GM19397 (cell line): ENCODE data around the gene ZNF219.

Experiments used
- ATAC-seq: cut with Tn5 transposase; IDR thresholded peaks from one replicate; pipeline ENCODE4 v1.9.1; 2021; ENCODE audit warnings: mild to moderate bottlenecking, moderate library complexity; ENCODE audit not compliant: unreplicated experiment

ZNF219 gene

DNA sequence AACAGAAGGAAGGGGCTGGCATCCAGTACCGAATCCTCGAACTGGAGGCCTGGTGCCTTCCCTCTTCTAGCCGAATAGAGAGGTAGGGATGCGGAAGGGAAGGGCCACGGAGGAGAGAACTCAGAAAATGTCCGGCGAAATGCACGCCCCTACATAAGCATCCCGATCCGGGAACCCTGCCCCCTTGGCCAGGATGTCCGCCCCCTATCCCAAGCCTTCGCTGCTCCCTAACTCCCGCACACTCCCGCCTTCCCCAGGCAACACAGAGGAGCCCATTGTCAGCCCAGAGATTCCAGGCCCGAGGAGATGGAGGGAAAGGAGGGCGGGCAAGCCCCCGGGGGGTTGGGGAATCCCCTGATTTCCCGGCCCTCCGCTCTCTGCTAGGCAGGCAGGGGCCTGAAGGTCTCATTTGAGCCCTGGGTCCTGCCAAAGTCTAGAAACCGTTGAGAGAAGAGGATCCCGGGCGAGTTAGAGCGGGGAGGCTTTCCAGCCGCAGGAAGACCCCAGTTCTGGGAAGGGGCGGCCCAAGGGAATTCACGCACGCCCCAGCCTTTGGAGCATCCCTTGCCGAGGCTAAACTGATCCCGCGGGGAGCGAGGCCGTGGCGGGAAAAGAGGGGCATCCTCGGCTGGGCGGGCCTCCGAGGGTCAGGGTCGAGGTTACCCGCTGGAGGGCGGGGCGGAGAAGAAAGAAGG is 28.9 kb downstream of the ZNF219 start:
- ATAC-seq: no peak

- ATAC-seq: no peak
Observed at GRCh38 chr14:21068521-21069387, 29.7 kb downstream of the ZNF219 start.

GRCh38 chr14:21066882-21067502 is 31.5 kb downstream of the ZNF219 start:
- no peak for ATAC-seq

GRCh38 chr14:21063479-21063878 is 35.0 kb downstream of the ZNF219 start:
- no peak for ATAC-seq

DNA sequence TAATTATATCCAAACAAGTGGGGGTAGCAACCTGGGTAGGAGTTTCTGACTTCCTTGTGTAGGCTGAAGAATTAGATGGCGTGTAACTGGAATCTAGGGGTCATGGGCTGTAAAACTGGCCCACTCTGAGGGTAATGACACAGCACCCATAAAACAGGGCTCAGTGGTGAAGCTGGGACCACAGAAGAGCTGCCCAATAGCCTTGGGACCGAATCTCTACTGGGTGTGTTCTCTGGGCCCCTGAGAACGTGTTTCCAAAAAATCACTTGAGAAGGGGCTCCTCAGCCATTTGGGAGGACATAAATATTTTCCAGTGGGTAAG is 37.1 kb downstream of the ZNF219 start:
- ATAC-seq: no peak

DNA sequence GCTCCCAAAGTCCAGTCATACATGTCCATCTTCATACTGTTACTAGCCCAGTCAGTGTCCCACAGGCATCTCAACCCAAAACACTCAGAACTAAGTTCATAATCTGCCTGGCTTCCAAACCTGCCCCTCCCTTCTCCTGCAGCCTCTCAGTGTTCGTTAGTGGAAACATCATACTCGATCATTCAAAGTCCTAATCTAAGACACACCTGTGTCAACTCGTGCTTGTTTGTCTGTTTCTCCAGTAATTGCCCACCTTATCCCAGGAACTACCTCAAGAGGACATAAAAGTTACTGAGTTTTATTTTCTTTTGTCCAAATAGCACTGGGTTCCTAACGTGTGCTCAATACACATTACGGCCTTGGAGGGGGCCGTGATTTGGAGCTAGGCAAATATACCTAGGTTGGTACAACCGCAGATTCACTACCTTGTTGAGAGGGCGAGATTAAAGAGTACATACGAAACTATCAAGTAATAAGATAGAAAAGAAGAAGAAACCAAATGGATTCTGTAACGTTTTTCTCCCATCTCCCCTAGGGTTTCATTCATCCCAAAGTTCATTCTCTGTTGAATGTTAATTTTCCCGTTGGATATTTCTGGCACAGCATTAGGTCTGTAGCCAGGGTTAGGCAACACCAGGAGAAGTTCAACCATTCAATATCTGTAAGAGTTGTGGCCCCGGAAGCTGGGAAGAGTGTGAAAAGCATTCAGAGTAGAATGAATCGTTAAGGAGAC is 37.7 kb downstream of the ZNF219 start:
- no peak for ATAC-seq

DNA sequence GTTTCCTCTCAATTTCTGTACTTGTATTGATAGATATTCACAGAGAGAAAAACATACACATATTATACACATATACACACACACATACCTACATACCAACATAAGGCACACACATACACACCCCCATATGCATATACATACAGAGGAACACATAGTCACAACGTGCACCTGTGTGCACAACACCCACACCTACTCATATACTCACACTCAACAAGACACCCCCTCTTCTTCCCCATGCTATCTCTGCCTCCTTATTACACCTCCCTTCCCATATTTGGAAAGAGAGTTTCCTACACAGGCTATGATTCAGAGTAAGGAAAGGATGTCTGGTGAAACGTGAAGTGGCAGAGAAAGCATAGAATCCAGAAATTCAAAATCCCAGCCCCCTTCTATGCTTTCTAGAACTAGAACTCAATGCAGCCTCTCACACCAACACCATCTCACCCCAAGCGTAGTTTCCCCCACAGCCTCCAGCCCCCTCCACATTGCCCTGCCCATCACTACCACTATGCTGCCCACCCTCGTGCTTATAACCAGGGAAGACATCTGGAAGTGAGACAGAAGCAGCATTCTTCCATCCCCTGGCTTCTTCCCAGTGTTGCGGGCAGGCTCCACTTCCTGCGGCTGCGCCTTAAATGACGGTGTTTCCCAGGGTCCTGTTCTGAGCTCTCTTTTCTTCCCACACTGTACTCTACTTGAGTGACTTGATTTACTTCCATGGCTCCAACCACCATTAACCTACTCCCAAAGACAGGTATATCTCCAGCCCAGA is 38.4 kb downstream of the ZNF219 start:
- ATAC-seq: no peak

GRCh38 chr14:21058903-21059302 is 39.6 kb downstream of the ZNF219 start:
- ATAC-seq: no peak

DNA sequence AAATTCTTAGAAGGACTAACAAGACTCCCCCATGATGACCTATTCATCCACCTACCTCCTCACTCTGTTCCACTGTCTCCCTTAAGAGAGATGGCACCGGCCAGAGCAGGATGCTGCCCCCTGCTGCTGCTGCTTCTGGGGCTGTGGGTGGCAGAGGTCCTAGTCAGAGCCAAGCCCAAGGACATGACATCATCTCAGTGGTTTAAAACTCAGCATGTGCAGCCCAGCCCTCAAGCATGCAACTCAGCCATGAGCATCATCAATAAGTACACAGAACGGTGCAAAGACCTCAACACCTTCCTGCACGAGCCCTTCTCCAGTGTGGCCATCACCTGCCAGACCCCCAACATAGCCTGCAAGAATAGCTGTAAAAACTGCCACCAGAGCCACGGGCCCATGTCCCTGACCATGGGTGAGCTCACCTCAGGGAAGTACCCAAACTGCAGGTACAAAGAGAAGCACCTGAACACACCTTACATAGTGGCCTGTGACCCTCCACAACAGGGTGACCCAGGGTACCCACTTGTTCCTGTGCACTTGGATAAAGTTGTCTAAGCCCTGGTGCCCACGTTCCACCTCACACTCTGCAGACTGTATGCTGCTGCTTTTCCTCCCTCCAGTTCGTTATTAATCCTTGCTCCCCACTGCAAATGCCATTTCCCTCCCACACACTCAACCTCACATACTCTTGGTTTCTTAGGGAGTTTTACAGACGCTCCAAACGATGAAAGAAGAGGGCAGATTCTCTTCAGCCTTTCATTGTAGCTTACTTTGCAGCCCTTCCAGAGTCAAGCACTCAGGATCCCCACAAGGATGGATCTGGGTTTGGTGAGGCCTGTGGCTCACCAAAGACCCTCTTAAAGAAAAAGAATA is 40.4 kb downstream of the ZNF219 start, which contains the start of gene RNASE8:
Gene RNASE8, plus strand, starts transcription at position 20 of the 873 bp plus-strand sequence. Its CDS starts 71 bp downstream, at position 91.
- ATAC-seq: no peak

DNA sequence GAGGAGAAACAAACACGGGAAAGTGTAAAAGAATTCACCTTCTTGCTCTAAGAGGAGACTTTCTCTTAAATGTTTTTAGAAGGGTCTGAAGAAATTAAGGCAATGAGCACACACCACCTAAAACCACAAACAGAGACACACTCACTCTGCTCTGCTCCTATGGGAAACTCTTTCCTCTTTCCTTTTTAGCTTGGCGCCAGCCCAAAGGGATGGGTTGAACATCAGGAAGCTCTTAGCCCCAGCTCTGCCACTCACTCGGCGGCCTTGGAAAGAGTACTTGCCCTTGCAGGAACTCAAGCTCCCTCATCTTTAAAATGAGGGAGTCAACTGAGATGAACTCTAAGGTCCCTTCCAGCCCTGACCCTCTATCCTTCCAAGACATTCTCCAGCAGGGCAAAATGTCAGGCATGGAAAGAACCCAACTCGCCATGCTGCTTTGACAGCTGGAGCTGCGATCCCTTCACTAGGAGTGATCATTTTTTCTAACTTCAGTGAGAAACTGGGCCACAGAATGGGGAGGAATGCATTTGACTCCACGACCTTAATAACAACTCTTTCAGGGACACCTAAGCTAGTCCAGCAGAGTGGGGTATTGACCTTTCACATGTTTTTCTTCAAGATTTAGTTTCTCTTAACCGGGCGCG is 41.8 kb downstream of the ZNF219 start:
- no peak for ATAC-seq

DNA sequence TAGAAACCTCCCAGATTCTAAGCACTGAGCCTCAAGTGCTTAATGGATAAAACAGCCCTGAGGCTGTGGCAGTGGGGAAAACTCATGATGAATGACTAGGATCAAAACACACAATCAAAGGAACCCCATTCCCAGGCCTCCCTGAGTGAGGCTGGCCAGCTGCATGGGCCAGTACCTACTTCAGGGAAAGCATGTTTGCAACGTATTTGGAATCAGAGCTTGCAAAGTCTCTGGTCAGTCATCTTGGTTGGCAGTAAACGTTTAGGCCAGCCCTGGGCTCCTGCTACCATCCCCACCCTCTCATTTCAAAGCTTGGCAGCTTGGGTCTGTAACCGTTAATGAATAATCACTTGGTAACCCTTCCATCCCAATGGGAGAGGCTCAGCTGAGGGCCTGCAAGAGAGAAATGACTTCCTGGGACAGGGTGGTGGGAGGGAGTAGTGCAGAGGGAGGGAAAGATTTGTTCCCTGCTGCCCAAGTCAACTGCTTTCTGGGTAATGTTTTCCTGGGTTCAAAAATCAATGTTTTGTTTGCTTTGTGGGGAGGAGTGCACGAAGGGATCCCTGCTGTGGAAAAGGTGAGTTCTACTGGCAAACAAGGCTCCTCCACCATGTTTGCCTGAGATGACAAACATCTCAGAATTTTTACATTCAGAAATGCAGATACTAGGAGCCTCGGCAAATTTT is 42.9 kb downstream of the ZNF219 start:
- ATAC-seq: no peak

- no peak for ATAC-seq
Observed at GRCh38 chr14:21054768-21055145, 43.7 kb downstream of the ZNF219 start.

DNA sequence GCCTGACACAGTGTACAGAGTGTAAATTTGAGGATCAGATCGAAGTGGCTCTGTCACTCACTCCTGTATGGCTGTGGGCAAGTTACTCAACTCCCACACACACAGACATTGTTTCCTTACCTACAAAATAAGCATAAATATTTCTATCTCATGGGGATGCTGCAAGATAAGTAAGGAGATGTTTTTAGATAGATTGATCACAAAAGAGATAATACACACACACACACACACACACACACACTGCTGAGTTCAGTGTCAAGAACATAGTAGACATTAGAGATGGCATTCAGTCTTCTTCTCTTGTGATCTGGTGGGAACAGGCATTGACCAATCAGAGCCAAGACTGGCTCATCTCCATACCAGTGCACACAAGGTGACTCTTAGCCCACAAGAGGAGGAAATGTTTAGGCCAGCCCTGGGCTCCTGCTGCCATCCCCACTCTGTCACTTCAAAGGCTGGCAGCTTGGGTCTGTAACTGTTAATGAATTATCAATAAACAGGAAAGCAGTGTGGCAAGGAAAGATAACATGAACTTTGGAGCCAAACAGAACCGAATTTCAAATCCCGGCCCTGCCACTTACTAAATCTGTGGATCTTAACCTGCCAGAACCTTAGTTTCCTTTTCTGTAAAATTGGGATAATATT is 44.2 kb downstream of the ZNF219 start:
- no peak for ATAC-seq

- no peak for ATAC-seq
Observed at GRCh38 chr14:21053184-21054122, 45.0 kb downstream of the ZNF219 start.

- ATAC-seq: no peak
Observed at GRCh38 chr14:21050597-21050996, 47.9 kb downstream of the ZNF219 start.

DNA sequence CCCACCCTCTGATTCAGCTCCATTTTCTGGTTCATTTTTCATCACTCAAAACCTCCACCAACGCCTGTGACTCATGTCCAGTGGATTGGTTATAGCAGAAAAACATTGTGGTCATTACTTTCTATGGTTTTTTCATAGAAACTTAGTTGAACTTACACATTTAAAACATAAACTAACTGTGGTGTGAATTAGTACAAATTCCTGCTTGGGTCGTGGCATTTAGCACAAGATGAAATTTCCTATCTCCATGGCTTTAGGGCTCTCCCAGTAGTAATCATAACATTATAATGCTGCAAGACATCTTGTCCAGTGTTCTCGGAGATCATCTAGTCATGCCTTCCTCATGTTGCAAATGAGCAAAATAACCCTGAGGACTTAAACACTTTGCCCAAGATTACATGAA is 49.2 kb downstream of the ZNF219 start:
- no peak for ATAC-seq

DNA sequence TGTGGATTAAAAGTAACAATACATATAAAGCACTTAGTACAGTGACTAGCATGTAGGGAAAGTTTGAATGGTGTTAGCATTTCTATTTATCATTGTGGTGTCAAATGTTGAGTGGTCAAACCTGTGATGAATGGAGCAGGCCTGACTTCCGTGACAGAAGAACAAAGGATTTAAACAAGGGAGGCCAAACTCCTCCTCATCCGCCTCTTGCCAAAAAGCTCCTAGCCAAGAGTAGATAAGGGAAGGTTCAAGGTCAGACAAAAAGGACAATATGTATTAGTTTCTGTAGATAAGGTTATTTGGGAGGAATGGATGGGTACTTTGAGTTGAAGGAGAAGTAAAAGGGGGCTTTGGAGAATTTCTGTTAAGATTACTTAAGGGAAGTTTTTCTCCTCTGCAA is 49.8 kb downstream of the ZNF219 start:
- ATAC-seq: no peak
